Liver (tissue), 9 donors: ENCODE measurements around the gene CETN3. TPM values are rescaled to one million over a fixed set of nuclear protein-coding genes. Genes with fewer than 3 reads are reported as not detected.
"Not testable (repeated sequence)": the region's sequence is repeated elsewhere in the genome, so short reads cannot be mapped to it uniquely, and the experiment has no call there.

Source experiments
- DNase-seq: peaks from one replicate; pipeline ENCODE4 v3.0.0-alpha.2; 2017; ENCODE audit warnings: low spot score
- H3K27ac ChIP-seq, 2 donors: one replicate each; pipeline ENCODE4 v1.7.0; 2013; ENCODE audit warnings: inconsistent platforms in 2 of 2, low read length in 2 of 2, control low read depth in 1 of 2, low read depth in 1 of 2, mild to moderate bottlenecking in 1 of 2
- H3K27me3 ChIP-seq, 4 donors: one replicate each; pipeline versions ENCODE4 v1.6.1 to v1.7.0; 2013; ENCODE audit warnings: low read length in 3 of 4, inconsistent platforms in 1 of 4, mild to moderate bottlenecking in 1 of 4, moderate library complexity in 1 of 4; ENCODE audit not compliant: control insufficient read depth in 4 of 4, insufficient read depth in 4 of 4
- H3K36me3 ChIP-seq, 4 donors: one replicate each; pipeline versions ENCODE4 v1.6.1 to v1.7.0; 2013; ENCODE audit warnings: low read length in 3 of 4, mild to moderate bottlenecking in 3 of 4, low read depth in 1 of 4, moderate library complexity in 1 of 4; ENCODE audit not compliant: control insufficient read depth in 4 of 4, insufficient read depth in 3 of 4
- H3K4me1 ChIP-seq, 4 donors: one replicate each; pipeline versions ENCODE4 v1.6.1 to v1.7.0; 2013; ENCODE audit warnings: low read length in 3 of 4, mild to moderate bottlenecking in 3 of 4, moderate library complexity in 1 of 4; ENCODE audit not compliant: control insufficient read depth in 4 of 4, insufficient read depth in 4 of 4
- H3K4me3 ChIP-seq, 3 donors: one replicate each; pipeline versions ENCODE4 v1.6.1 to v1.7.0; 2013; ENCODE audit warnings: low read length in 3 of 3, control low read depth in 1 of 3, low read depth in 1 of 3, mild to moderate bottlenecking in 1 of 3
- H3K9ac ChIP-seq, 2 donors: one replicate each; pipeline ENCODE4 v1.7.0; 2013; ENCODE audit warnings: low read length in 2 of 2, mild to moderate bottlenecking in 2 of 2, moderate library complexity in 2 of 2, control low read depth in 1 of 2, low read depth in 1 of 2
- H3K9me3 ChIP-seq, 4 donors: one replicate each; pipeline versions ENCODE4 v1.6.1 to v1.7.0; 2013; ENCODE audit warnings: low read length in 3 of 4; ENCODE audit not compliant: control insufficient read depth in 4 of 4
- ATF3 ChIP-seq: IDR thresholded peaks from 2 replicates; pipeline ENCODE4 v1.6.1; 2016; ENCODE audit warnings: antibody characterized with exemption
- FOXA2 ChIP-seq: IDR thresholded peaks from 2 replicates; pipeline ENCODE4 v1.6.1; 2016; ENCODE audit warnings: antibody characterized with exemption
- HNF4A ChIP-seq, 2 donors: conservative IDR thresholded peaks; 2 replicates each; pipeline ENCODE4 v1.6.1; 2016; ENCODE audit warnings: antibody characterized with exemption in 2 of 2, mild to moderate bottlenecking in 2 of 2
- HNF4G ChIP-seq: IDR thresholded peaks from 2 replicates; pipeline ENCODE4 v1.6.1; 2016; ENCODE audit warnings: antibody characterized with exemption
- MAX ChIP-seq: IDR thresholded peaks from 2 replicates; pipeline ENCODE4 v1.6.1; 2016; ENCODE audit warnings: antibody characterized with exemption
- RXRA ChIP-seq, 2 donors: IDR thresholded peaks; 2 replicates each; pipeline ENCODE4 v1.6.1; 2017 to 2018; ENCODE audit warnings: antibody characterized with exemption in 2 of 2, mild to moderate bottlenecking in 1 of 2
- SP1 ChIP-seq: IDR thresholded peaks from 2 replicates; pipeline ENCODE4 v1.6.1; 2018; ENCODE audit warnings: antibody characterized with exemption, mild to moderate bottlenecking
- WGBS: extraction: QIAGEN DNeasy Blood & Tissue Kit; methylation state at CpG from one replicate; pipeline ENCODE4 v1.1.7; 2013; 5-methylcytosine and 5-hydroxymethylcytosine counted together
- polyA plus RNA-seq, 2 donors: library from polyadenylated mRNA; stranded (reverse) in 1 of 2; unstranded in 1 of 2; fragments of 200-250 nt in 1 of 2; fragments of >200 nt in 1 of 2; fragmentation: Nextera tagmentation in 1 of 2; extraction: Ambion mirVana in 1 of 2; gene quantifications; one replicate each; pipeline versions ENCODE4 v1.2.1 to v1.2.3, GENCODE V29; 2013 to 2015
- total RNA-seq, 2 donors: library from RNA; depleted of rRNA; stranded (reverse); fragments of >200 nt; gene quantifications; one replicate each; pipeline ENCODE4 v1.2.3, GENCODE V29; 2014
- donor health status: healthy.
- donor health status: healthy.
- donor health status: healthy.
- donor health status: healthy.
- donor health status: healthy.

Gene CETN3
- total and polyA plus RNA-seq, 4 donors: 2.8 to 9.4 (median 6.9) TPM

- Histone ChIP-seq H3K27me3 (no peaks in the 10 kb centered on the region), H3K4me1 (peaks cover 2 to 5% (median 4%) of the 10 kb centered on the region in 4 donors), H3K27ac (no peak overlapping the region), H3K9ac (no peak overlapping the region), H3K36me3 (no peaks in the 10 kb centered on the region), H3K9me3 (no peaks in the 10 kb centered on the region), H3K4me3 (no peak overlapping the region)
- WGBS: 82% methylated on average over 6 of the region's 6 CpGs
- DNase-seq: no peak
- no peak for TF ChIP-seq RXRA (IDR thresholded peaks at IDR 0.05)
Observed at GRCh38 chr5:90381213-90381929, 28.2 kb downstream of the CETN3 start.

- Histone ChIP-seq H3K27me3 (no peaks in the 10 kb centered on the region), H3K36me3 (no peaks in the 10 kb centered on the region), H3K9ac (no peak overlapping the region), H3K9me3 (no peaks in the 10 kb centered on the region), H3K27ac (no peak overlapping the region), H3K4me1 (peaks cover 2 to 5% (median 4%) of the 10 kb centered on the region in 4 donors), H3K4me3 (no peak overlapping the region)
- TF ChIP-seq HNF4G (peak; percentile 47), ATF3 (no peak), HNF4A (conservative IDR thresholded peaks at IDR 0.05) (peak; percentile 81 to 89), SP1 (peak; percentile 43), FOXA2 (no peak)
- no peak for DNase-seq
- WGBS: 79% methylated on average over 2 of the region's 2 CpGs
Observed at GRCh38 chr5:90379652-90380051, 29.9 kb downstream of the CETN3 start.

- Histone ChIP-seq H3K9ac (no peak overlapping the region), H3K36me3 (no peaks in the 10 kb centered on the region), H3K27ac (no peak overlapping the region), H3K4me3 (no peak overlapping the region), H3K4me1 (peaks cover 2 to 5% (median 4%) of the 10 kb centered on the region in 4 donors), H3K9me3 (no peaks in the 10 kb centered on the region), H3K27me3 (no peaks in the 10 kb centered on the region)
- TF ChIP-seq SP1 (no peak), MAX (no peak)
- 94% methylated on average over 2 of the region's 2 CpGs for WGBS
- no peak for DNase-seq
Observed at GRCh38 chr5:90378752-90379151, 30.8 kb downstream of the CETN3 start.

- DNase-seq, H3K4me1 ChIP-seq, H3K27me3 ChIP-seq, H3K9ac ChIP-seq, H3K4me3 ChIP-seq, H3K27ac ChIP-seq, H3K36me3 ChIP-seq, H3K9me3 ChIP-seq: not testable (repeated sequence)
Observed at GRCh38 chr5:90371269-90371668, 38.3 kb downstream of the CETN3 start.
